GM12864 (cell line): ENCODE results near the gene RNASEL.
"Not testable (repeated sequence)": the region's sequence is repeated elsewhere in the genome, so short reads cannot be mapped to it uniquely, and the experiment has no call there.

Experiments
- DNase-seq: peaks from one replicate; pipeline ENCODE4 v3.0.0-alpha.2; 2011; ENCODE audit warnings: low read depth
- H3K4me3 ChIP-seq: 2 replicates; pipeline ENCODE4 v1.5.1; 2011; ENCODE audit warnings: mild to moderate bottlenecking, low read depth, low read length, control low read depth
- TF ChIP-seq, protein P1 (sequence below): IDR thresholded peaks from 2 replicates; pipeline ENCODE4 v1.5.1; 2011; ENCODE audit warnings: low read depth, mild to moderate bottlenecking, moderate library complexity, low read length, control low read depth, inconsistent platforms; ENCODE audit errors: missing control alignments

The RNASEL gene

GRCh38 chr1:182560392-182560984 lies 28.6 kb downstream of the RNASEL start:
- no peak overlapping the region for H3K4me3 ChIP-seq
- DNase-seq = no peak
- TF ChIP-seq, protein P1, sequence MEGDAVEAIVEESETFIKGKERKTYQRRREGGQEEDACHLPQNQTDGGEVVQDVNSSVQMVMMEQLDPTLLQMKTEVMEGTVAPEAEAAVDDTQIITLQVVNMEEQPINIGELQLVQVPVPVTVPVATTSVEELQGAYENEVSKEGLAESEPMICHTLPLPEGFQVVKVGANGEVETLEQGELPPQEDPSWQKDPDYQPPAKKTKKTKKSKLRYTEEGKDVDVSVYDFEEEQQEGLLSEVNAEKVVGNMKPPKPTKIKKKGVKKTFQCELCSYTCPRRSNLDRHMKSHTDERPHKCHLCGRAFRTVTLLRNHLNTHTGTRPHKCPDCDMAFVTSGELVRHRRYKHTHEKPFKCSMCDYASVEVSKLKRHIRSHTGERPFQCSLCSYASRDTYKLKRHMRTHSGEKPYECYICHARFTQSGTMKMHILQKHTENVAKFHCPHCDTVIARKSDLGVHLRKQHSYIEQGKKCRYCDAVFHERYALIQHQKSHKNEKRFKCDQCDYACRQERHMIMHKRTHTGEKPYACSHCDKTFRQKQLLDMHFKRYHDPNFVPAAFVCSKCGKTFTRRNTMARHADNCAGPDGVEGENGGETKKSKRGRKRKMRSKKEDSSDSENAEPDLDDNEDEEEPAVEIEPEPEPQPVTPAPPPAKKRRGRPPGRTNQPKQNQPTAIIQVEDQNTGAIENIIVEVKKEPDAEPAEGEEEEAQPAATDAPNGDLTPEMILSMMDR = no peak

DNA sequence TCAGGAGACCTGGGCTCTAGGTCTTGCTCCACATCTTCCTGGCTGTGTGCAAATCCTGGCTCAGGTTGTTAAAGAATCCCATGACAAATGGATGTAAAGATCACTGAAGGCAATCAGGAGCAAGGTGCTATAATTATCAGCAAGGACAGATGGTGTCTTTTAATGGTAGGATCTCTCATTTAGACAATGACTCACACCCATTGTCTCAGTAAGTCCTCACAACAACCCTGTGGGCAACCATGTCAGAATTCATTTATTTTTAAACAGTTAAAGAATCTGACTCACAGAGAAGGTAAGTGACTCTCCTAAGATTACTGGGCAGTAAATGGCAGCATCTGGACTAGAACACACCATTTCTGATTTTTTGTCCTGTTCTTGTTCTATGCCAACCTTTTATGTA lies 32.8 kb downstream of the RNASEL start:
- TF ChIP-seq, protein P1 = no peak
- DNase-seq = no peak
- no peak overlapping the region for H3K4me3 ChIP-seq

DNA sequence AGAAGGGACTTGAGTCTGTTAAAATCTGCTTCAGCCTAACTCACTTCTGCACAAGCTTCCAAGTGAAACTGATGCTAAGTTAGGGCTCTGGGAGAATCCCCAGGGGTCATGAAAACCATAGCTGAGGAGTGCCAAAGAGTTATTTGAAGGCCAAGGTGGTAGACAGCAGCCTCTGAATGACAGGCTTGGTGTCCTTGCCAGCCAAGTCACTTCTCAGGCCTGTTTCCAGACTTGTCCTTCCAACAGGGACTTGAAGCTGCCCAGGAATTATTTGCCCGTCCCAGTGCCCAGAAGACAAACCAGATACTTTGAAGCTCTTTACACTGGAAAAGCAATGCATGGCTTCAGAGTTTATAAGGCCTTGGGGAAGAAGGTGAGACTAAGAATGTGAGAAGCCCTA lies 33.6 kb downstream of the RNASEL start:
- no peak overlapping the region for H3K4me3 ChIP-seq
- DNase-seq = no peak
- TF ChIP-seq, protein P1 = no peak

DNA sequence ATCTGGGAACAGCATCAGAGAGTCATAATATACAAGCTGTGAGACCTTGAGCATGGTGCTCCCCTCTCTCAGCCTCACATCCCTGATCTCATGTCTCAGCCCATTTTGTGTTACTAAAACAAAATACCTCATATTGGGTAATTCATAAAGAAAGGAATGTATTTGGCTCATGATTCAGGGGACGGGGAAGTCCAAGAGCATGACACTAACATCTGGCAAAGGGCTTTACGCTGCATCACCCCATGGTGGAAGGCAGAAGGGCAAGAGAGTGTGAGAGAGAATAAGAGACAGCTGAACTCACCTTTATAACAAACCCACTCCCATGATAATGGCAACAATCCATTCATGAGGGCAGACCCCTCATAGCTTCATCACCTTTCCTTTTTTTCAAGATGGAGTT lies 36.5 kb downstream of the RNASEL start:
- H3K4me3 ChIP-seq = no peak overlapping the region
- DNase-seq = no peak
- TF ChIP-seq, protein P1 = no peak

DNA sequence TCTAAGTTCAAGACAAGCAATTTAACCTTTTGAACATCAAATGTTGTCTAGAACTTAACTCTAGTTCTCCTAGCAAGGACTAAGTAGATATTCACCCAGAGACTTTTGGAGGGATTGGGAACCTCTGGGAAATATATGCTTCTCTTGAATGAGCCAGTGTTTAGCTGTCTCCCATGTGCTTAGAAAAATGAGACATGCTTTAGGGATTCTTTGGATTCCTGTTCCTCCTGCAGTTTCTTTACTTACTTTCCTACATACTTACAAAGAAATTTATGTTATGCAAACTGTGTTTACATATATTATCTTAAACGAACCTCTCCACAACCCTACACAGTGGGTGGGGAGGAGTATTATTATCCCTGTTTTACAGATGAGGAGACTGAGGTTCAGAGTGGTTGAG lies 39.2 kb downstream of the RNASEL start:
- TF ChIP-seq, protein P1 = no peak

DNA sequence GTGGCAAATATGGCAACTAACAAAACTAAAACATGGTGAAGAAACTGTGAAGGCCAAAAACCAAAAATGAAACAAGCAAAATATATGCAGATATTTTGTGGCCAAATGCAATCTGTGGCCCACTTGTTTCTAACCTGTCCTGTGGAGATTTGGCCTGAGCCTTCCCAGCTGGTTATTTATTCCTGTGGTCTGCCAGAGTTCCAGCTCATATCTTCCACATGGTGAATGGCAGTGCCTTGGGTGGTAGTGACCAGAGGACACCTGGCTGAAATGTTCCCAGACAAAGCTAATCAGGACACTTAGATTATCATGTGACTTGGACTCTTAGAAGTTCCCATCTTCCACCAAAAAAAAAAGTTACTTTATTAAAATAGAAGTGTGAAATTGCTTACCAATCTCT lies 39.7 kb downstream of the RNASEL start:
- TF ChIP-seq, protein P1 = no peak
- DNase-seq = no peak
- no peak overlapping the region for H3K4me3 ChIP-seq

More for the DNA sequence above, 39.2 kb downstream of the RNASEL start:
- DNase-seq = no peak
- H3K4me3 ChIP-seq = no peak overlapping the region

GRCh38 chr1:182533896-182534295 lies 55.2 kb downstream of the RNASEL start:
- no peak overlapping the region for H3K4me3 ChIP-seq
- DNase-seq = no peak
- TF ChIP-seq, protein P1 = no peak

- not testable (repeated sequence) for DNase-seq, H3K4me3 ChIP-seq
Measured at GRCh38 chr1:182528206-182528605, 60.9 kb downstream of the RNASEL start.
